Subcutaneous abdominal adipose tissue (tissue), 5 donors: ENCODE data around the gene CPXM2.

Source experiments
- H3K27ac ChIP-seq: one replicate; pipeline ENCODE4 v1.7.0; 2013; ENCODE audit warnings: low read depth, mild to moderate bottlenecking, inconsistent platforms, low read length, moderate library complexity
- H3K27me3 ChIP-seq, 5 donors: one replicate each; pipeline ENCODE4 v1.7.0; 2013; ENCODE audit warnings: low read length in 5 of 5, inconsistent platforms in 1 of 5; ENCODE audit not compliant: control insufficient read depth in 5 of 5, insufficient read depth in 4 of 5
- H3K36me3 ChIP-seq, 5 donors: one replicate each; pipeline ENCODE4 v1.7.0; 2013; ENCODE audit warnings: low read length in 5 of 5; ENCODE audit not compliant: control insufficient read depth in 5 of 5, insufficient read depth in 5 of 5
- H3K4me1 ChIP-seq, 5 donors: one replicate each; pipeline ENCODE4 v1.7.0; 2013; ENCODE audit warnings: low read length in 5 of 5, mild to moderate bottlenecking in 3 of 5, moderate library complexity in 1 of 5; ENCODE audit not compliant: control insufficient read depth in 5 of 5, insufficient read depth in 5 of 5
- H3K4me3 ChIP-seq, 5 donors: one replicate each; pipeline ENCODE4 v1.7.0; 2013; ENCODE audit warnings: low read length in 5 of 5, low read depth in 1 of 5
- H3K9ac ChIP-seq, 5 donors: one replicate each; pipeline ENCODE4 v1.7.0; 2013; ENCODE audit warnings: low read length in 5 of 5, mild to moderate bottlenecking in 4 of 5, moderate library complexity in 3 of 5
- H3K9me3 ChIP-seq, 5 donors: one replicate each; pipeline ENCODE4 v1.7.0; 2013; ENCODE audit warnings: low read length in 5 of 5; ENCODE audit not compliant: control insufficient read depth in 5 of 5
- donor health status: healthy.
- donor health status: healthy.
- donor health status: healthy.
- donor health status: healthy.
- donor health status: healthy.

Gene CPXM2

GRCh38 chr10:123863721-123864482, 27.7 kb downstream of the CPXM2 start:
- H3K27ac ChIP-seq = no peak overlapping the region
- no peaks in the 10 kb centered on the region for H3K36me3 ChIP-seq
- peaks cover 0 to 2% (median 0%) of the 10 kb centered on the region in 5 donors for H3K27me3 ChIP-seq
- no peak overlapping the region for H3K9ac ChIP-seq
- H3K9me3 ChIP-seq = no peaks in the 10 kb centered on the region
- no peak overlapping the region for H3K4me3 ChIP-seq
- H3K4me1 ChIP-seq = peaks cover 0 to 4% (median 3%) of the 10 kb centered on the region in 5 donors

DNA sequence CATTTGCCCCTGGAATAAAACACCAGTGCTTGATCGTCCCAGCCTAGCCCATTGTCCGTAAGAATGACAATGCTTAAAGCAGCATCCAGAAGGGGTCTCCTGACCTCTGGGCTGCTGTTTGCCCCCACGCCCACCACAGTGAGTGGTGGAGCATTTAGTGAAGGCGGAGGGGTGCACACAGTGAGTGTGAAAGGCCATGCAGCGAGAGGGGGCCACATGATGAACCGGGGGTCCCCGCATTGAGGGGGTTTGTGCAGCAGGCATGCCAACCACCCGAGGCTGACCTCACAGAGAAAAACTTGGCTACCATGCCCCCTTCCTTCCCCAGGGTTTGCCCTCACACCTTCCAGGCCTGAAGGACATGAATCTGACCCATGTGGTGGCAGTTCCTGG, 28.4 kb downstream of the CPXM2 start:
- Histone ChIP-seq H3K4me1 (peaks cover 0 to 7% (median 3%) of the 10 kb centered on the region in 5 donors), H3K27me3 (peaks cover 0 to 2% (median 0%) of the 10 kb centered on the region in 5 donors), H3K4me3 (no peak overlapping the region), H3K27ac (no peak overlapping the region), H3K9me3 (no peaks in the 10 kb centered on the region), H3K9ac (no peak overlapping the region), H3K36me3 (no peaks in the 10 kb centered on the region)

DNA sequence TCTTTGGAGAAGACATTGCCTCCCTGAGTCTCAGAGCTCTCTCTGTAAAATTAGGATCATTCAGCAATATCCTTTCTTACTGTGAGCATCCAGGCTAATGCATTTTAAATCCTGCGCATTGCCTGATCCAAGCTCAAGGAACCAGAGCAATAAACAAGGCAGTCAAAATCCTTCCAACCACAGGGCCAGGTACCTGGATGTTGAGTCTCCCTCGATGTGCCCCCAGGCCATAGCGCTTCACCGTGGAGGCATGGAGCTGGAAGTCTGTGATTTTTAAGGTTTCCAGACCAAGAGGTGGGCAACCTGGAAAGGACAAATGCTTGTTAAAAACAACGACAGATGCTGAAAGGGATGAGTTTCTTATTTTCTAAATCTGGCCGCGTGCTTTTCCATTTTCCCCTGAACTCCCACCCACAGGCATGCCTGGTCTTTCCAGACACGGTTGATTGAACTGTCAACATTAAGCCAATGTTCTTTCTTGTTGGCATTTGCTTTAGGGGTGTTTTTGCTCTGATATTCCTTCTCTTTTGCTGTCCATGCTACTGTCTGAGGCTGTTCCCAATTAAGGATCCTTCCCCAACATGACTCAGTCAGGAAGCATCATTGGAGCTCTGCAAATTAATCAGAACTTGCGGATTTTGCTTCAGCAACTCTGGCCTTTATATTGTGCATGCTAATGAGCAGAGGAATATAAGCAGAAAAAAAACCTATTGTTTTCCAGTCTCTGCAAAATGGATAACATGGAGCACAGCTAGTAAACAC, 29.0 kb downstream of the CPXM2 start:
- no peaks in the 10 kb centered on the region for H3K36me3 ChIP-seq
- peaks cover 0 to 12% (median 5%) of the 10 kb centered on the region in 5 donors for H3K4me1 ChIP-seq
- H3K9me3 ChIP-seq = no peaks in the 10 kb centered on the region
- H3K9ac ChIP-seq = no peak overlapping the region
- no peak overlapping the region for H3K4me3 ChIP-seq
- H3K27me3 ChIP-seq = peaks cover 0 to 7% (median 0%) of the 10 kb centered on the region in 5 donors
- no peak overlapping the region for H3K27ac ChIP-seq

GRCh38 chr10:123860856-123861255, 30.8 kb downstream of the CPXM2 start:
- peaks cover 0 to 8% (median 2%) of the 10 kb centered on the region in 5 donors for H3K27me3 ChIP-seq
- H3K9me3 ChIP-seq = no peaks in the 10 kb centered on the region
- peaks cover 0 to 13% (median 7%) of the 10 kb centered on the region in 5 donors for H3K4me1 ChIP-seq
- no peaks in the 10 kb centered on the region for H3K36me3 ChIP-seq
- no peak overlapping the region for H3K9ac ChIP-seq
- no peak overlapping the region for H3K27ac ChIP-seq
- no peak overlapping the region for H3K4me3 ChIP-seq

- peaks cover 0 to 8% (median 2%) of the 10 kb centered on the region in 5 donors for H3K27me3 ChIP-seq
- peaks cover 0 to 19% (median 7%) of the 10 kb centered on the region in 5 donors for H3K4me1 ChIP-seq
- H3K9me3 ChIP-seq = no peaks in the 10 kb centered on the region
- no peak overlapping the region for H3K9ac ChIP-seq
- no peaks in the 10 kb centered on the region for H3K36me3 ChIP-seq
- no peak overlapping the region for H3K27ac ChIP-seq
- no peak overlapping the region for H3K4me3 ChIP-seq
Measured at GRCh38 chr10:123860209-123860608, 31.4 kb downstream of the CPXM2 start.

DNA sequence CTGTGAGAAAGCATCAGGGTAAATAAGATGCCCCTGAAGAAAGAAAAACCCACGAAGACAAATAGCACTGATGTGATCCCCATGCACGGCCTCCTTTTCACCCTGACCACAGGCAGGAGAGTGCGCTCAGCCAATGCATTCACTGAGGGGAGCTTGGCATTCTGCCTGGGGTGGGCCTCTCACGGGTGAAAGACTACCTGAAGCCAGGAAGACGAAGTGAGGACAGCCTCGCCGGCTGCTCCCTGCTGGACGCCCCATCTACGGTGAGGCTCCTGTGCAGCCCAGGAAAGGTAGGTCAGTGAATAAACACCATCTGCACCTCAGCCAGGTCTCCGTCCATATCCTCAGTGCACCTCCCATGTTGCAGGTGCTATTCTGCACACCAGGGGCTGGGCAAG, 32.0 kb downstream of the CPXM2 start:
- Histone ChIP-seq H3K4me1 (peaks cover 0 to 21% (median 7%) of the 10 kb centered on the region in 5 donors), H3K27ac (no peak overlapping the region)

DNA sequence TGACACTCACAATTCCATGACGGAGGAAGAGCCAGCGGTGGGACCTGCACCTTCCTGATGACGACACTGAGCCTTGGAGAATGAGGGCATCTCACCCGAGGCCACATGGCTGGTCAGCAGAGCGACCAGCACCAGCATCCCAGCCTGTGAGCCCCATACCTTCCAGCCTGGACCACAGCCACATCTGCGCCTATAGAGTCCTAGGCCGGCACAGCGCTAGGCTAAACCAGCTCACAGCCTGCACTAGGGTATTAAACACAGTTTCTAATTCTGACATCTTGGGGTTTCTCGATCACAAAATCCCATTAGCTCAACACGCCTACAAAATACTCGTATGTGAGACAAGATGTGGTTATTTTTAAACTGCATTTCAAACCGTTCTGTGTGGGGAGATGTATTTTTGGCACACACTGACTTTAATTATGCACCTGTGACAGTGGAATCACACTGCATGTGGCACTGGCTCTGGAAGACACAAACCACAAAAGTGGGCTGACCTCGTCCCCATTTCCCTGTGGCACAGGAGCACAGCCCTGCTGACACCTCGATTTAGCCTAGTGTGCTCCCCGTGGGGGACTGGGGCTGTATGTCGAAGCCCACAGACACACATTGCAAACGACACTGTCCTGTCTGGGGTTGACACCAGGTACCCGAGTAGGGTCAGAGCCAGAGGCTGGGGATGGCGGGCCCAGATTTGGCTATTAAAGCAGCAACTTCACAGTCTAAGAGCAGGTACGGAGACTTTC, 32.5 kb downstream of the CPXM2 start:
- no peak overlapping the region for H3K4me3 ChIP-seq
- H3K9me3 ChIP-seq = no peaks in the 10 kb centered on the region
- H3K27me3 ChIP-seq = peaks cover 0 to 6% (median 2%) of the 10 kb centered on the region in 5 donors
- H3K4me1 ChIP-seq = peaks cover 0 to 21% (median 7%) of the 10 kb centered on the region in 5 donors
- no peak overlapping the region for H3K27ac ChIP-seq
- H3K36me3 ChIP-seq = no peaks in the 10 kb centered on the region
- no peak overlapping the region for H3K9ac ChIP-seq

More for the DNA sequence above, 32.0 kb downstream of the CPXM2 start:
- Histone ChIP-seq H3K27me3 (peaks cover 0 to 8% (median 2%) of the 10 kb centered on the region in 5 donors), H3K9me3 (no peaks in the 10 kb centered on the region), H3K9ac (no peak overlapping the region), H3K36me3 (no peaks in the 10 kb centered on the region), H3K4me3 (no peak overlapping the region)

GRCh38 chr10:123858077-123858681, 33.4 kb downstream of the CPXM2 start:
- no peak overlapping the region for H3K9ac ChIP-seq
- H3K27ac ChIP-seq = no peak overlapping the region
- no peaks in the 10 kb centered on the region for H3K36me3 ChIP-seq
- peaks cover 0 to 21% (median 7%) of the 10 kb centered on the region in 5 donors for H3K4me1 ChIP-seq
- peaks cover 0 to 6% (median 2%) of the 10 kb centered on the region in 5 donors for H3K27me3 ChIP-seq
- H3K4me3 ChIP-seq = no peak overlapping the region
- no peaks in the 10 kb centered on the region for H3K9me3 ChIP-seq

DNA sequence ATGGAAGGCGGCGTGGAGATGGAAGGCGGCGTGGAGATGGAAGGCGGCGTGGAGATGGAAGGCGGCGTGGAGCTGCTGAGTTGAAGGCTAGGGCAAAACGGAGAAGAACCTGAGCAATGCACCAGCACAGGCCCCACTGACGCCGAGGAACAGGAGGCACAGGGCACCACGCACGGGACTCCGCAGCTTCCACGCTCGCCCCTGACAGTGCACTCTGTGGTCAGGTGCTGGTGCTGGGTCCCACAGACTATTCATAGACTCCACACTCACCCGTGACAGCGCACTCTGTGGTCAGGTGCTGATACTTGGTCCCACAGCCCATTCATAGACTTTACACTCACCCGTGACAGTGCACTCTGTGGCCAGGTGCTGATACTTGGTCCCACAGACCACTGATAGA, 34.0 kb downstream of the CPXM2 start:
- peaks cover 0 to 21% (median 7%) of the 10 kb centered on the region in 5 donors for H3K4me1 ChIP-seq
- no peaks in the 10 kb centered on the region for H3K9me3 ChIP-seq
- H3K27ac ChIP-seq = no peak overlapping the region
- no peaks in the 10 kb centered on the region for H3K36me3 ChIP-seq
- H3K4me3 ChIP-seq = no peak overlapping the region
- H3K9ac ChIP-seq = no peak overlapping the region
- H3K27me3 ChIP-seq = peaks cover 0 to 6% (median 2%) of the 10 kb centered on the region in 5 donors
